ENCODE data around the gene POLR1D. TPM values are rescaled to one million over a fixed set of nuclear protein-coding genes. Genes with fewer than 3 reads are reported as not detected.

POLR1D gene
- total RNA-seq, 1 donor from 2014 or later = 85.1 TPM

- no peak overlapping the region for H3K27ac Mint-ChIP-seq (ENCODE audit: unreplicated experiment)
- H3K4me3 Mint-ChIP-seq (ENCODE audit: unreplicated experiment) = no peak overlapping the region
- no peaks in the 10 kb centered on the region for H3K9me3 Mint-ChIP-seq (ENCODE audit: unreplicated experiment)
- H3K27me3 Mint-ChIP-seq (ENCODE audit: unreplicated experiment) = no peaks in the 10 kb centered on the region
- TF ChIP-seq CTCF (IDR thresholded peaks at IDR 0.05; ENCODE audit: partially characterized antibody, unreplicated experiment) = no peak
- no peak for DNase-seq
- H3K4me1 Mint-ChIP-seq (ENCODE audit: low read depth, unreplicated experiment) = peaks cover 11% of the 10 kb centered on the region
- no peaks in the 10 kb centered on the region for H3K36me3 Mint-ChIP-seq (ENCODE audit: unreplicated experiment)
Observed at GRCh38 chr13:27661017-27661416, 39.3 kb downstream of the POLR1D start.

GRCh38 chr13:27662738-27663470, 41.2 kb downstream of the POLR1D start:
- Mint-ChIP-seq H3K9me3 (ENCODE audit: unreplicated experiment) (no peaks in the 10 kb centered on the region), H3K36me3 (ENCODE audit: unreplicated experiment) (no peaks in the 10 kb centered on the region)

GRCh38 chr13:27663947-27664346, 42.3 kb downstream of the POLR1D start:
- no peak for DNase-seq
- Mint-ChIP-seq H3K4me1 (ENCODE audit: low read depth, unreplicated experiment) (peaks cover 11% of the 10 kb centered on the region), H3K4me3 (ENCODE audit: unreplicated experiment) (no peak overlapping the region), H3K36me3 (ENCODE audit: unreplicated experiment) (no peaks in the 10 kb centered on the region), H3K27ac (ENCODE audit: unreplicated experiment) (no peak overlapping the region), H3K27me3 (ENCODE audit: unreplicated experiment) (no peaks in the 10 kb centered on the region), H3K9me3 (ENCODE audit: unreplicated experiment) (no peaks in the 10 kb centered on the region)
- no peak for TF ChIP-seq CTCF (IDR thresholded peaks at IDR 0.05; ENCODE audit: partially characterized antibody, unreplicated experiment)

More at GRCh38 chr13:27662738-27663470, 41.2 kb downstream of the POLR1D start:
- DNase-seq = no peak
- Mint-ChIP-seq H3K4me3 (ENCODE audit: unreplicated experiment) (no peak overlapping the region), H3K27ac (ENCODE audit: unreplicated experiment) (no peak overlapping the region), H3K4me1 (ENCODE audit: low read depth, unreplicated experiment) (peaks cover 11% of the 10 kb centered on the region), H3K27me3 (ENCODE audit: unreplicated experiment) (no peaks in the 10 kb centered on the region)
- TF ChIP-seq CTCF (IDR thresholded peaks at IDR 0.05; ENCODE audit: partially characterized antibody, unreplicated experiment) = no peak

GRCh38 chr13:27665333-27665732, 43.6 kb downstream of the POLR1D start:
- H3K9me3 Mint-ChIP-seq (ENCODE audit: unreplicated experiment) = no peaks in the 10 kb centered on the region

More at GRCh38 chr13:27665333-27665732, 43.6 kb downstream of the POLR1D start:
- TF ChIP-seq CTCF (IDR thresholded peaks at IDR 0.05; ENCODE audit: partially characterized antibody, unreplicated experiment) = no peak
- DNase-seq = no peak
- peaks cover 5% of the 10 kb centered on the region for H3K4me1 Mint-ChIP-seq (ENCODE audit: low read depth, unreplicated experiment)
- H3K36me3 Mint-ChIP-seq (ENCODE audit: unreplicated experiment) = no peaks in the 10 kb centered on the region
- no peaks in the 10 kb centered on the region for H3K27me3 Mint-ChIP-seq (ENCODE audit: unreplicated experiment)
- H3K4me3 Mint-ChIP-seq (ENCODE audit: unreplicated experiment) = no peak overlapping the region
- no peak overlapping the region for H3K27ac Mint-ChIP-seq (ENCODE audit: unreplicated experiment)
